ENCODE results near the gene TOP1. TPM values are rescaled to one million over a fixed set of nuclear protein-coding genes. Genes with fewer than 3 reads are reported as not detected.
"Not testable (repeated sequence)": the region's sequence is repeated elsewhere in the genome, so short reads cannot be mapped to it uniquely, and the experiment has no call there.

TOP1 gene
- polyA plus RNA-seq, 6 donors from 2014 or later: 6.1 to 17.2 (median 13.6) TPM

- peaks cover 0 to 6% (median 0%) of the 10 kb centered on the region in 3 donors for H3K4me1 Mint-ChIP-seq
- DNase-seq (no peak), ATAC-seq (ENCODE audit: low read depth in 2 of 2) (no peak)
- no peak overlapping the region for H3K4me3 Mint-ChIP-seq
- peaks cover 21 to 29% of the 10 kb centered on the region in 2 donors for H3K36me3 Mint-ChIP-seq
- no peaks in the 10 kb centered on the region for H3K9me3 Mint-ChIP-seq
- no peak overlapping the region for H3K27ac Mint-ChIP-seq
- no peaks in the 10 kb centered on the region for H3K27me3 Mint-ChIP-seq
These were observed 73.0 kb downstream of the TOP1 start for GRCh38 chr20:41101660-41102059.

GRCh38 chr20:41108531-41108930 is 79.9 kb downstream of the TOP1 start:
- H3K9me3 Mint-ChIP-seq: no peaks in the 10 kb centered on the region
- peak overlapping the region in 1 of 6 donors; percentile 30 for H3K27ac Mint-ChIP-seq
- no peaks in the 10 kb centered on the region for H3K27me3 Mint-ChIP-seq
- no peak for ATAC-seq (ENCODE audit: low read depth in 2 of 2)
- peaks cover 8 to 14% of the 10 kb centered on the region in 2 donors for H3K36me3 Mint-ChIP-seq
- H3K4me1 Mint-ChIP-seq: peaks cover 11 to 23% (median 12%) of the 10 kb centered on the region in 3 donors
- no peak for DNase-seq
- H3K4me3 Mint-ChIP-seq: no peak overlapping the region

GRCh38 chr20:41110012-41110411 is 81.4 kb downstream of the TOP1 start:
- peak overlapping the region in 2 of 6 donors; percentile 35 to 37 for H3K27ac Mint-ChIP-seq
- peaks cover 7 to 12% of the 10 kb centered on the region in 2 donors for H3K36me3 Mint-ChIP-seq
- no peaks in the 10 kb centered on the region for H3K27me3 Mint-ChIP-seq
- no peaks in the 10 kb centered on the region for H3K9me3 Mint-ChIP-seq
- peaks cover 11 to 18% (median 12%) of the 10 kb centered on the region in 3 donors for H3K4me1 Mint-ChIP-seq
- DNase-seq (no peak), ATAC-seq (ENCODE audit: low read depth in 2 of 2) (no peak)
- no peak overlapping the region for H3K4me3 Mint-ChIP-seq

GRCh38 chr20:41110930-41111577 is 82.4 kb downstream of the TOP1 start:
- Mint-ChIP-seq H3K27me3 (no peaks in the 10 kb centered on the region), H3K4me1 (peaks cover 11 to 18% (median 12%) of the 10 kb centered on the region in 3 donors)

GRCh38 chr20:41111578-41111951 is 82.9 kb downstream of the TOP1 start:
- Mint-ChIP-seq H3K4me1 (peaks cover 11 to 18% (median 12%) of the 10 kb centered on the region in 3 donors), H3K27me3 (no peaks in the 10 kb centered on the region), H3K27ac (peak overlapping the region in 5 of 6 donors; percentile 5 to 72 (median 52)), H3K4me3 (no peak overlapping the region), H3K9me3 (no peaks in the 10 kb centered on the region), H3K36me3 (peaks cover 7 to 21% of the 10 kb centered on the region in 2 donors)
- DNase-seq (peak; percentile 18), ATAC-seq (ENCODE audit: low read depth in 2 of 2) (peak; percentile 75 to 84)

More at GRCh38 chr20:41110930-41111577, 82.4 kb downstream of the TOP1 start:
- Mint-ChIP-seq H3K9me3 (no peaks in the 10 kb centered on the region), H3K27ac (peak overlapping the region in 2 of 6 donors; percentile 52 to 70), H3K4me3 (peak overlapping the region in 1 of 8 donors; percentile 54), H3K36me3 (peaks cover 7 to 18% of the 10 kb centered on the region in 2 donors)
- DNase-seq (no peak), ATAC-seq (ENCODE audit: low read depth in 2 of 2) (peak; percentile 18 to 23)

GRCh38 chr20:41116282-41116956 is 87.8 kb downstream of the TOP1 start:
- peak overlapping the region in 1 of 6 donors; percentile 48 for H3K27ac Mint-ChIP-seq
- no peak for DNase-seq
- no peak for ATAC-seq (ENCODE audit: low read depth in 2 of 2)

GRCh38 chr20:41118159-41118558 is 89.5 kb downstream of the TOP1 start:
- H3K4me1 Mint-ChIP-seq; H3K4me3 Mint-ChIP-seq; H3K9me3 Mint-ChIP-seq; H3K27me3 Mint-ChIP-seq; H3K27ac Mint-ChIP-seq; ATAC-seq (ENCODE audit: low read depth in 2 of 2); DNase-seq: not testable (repeated sequence)
- peaks cover 14 to 36% of the 10 kb centered on the region in 2 donors for H3K36me3 Mint-ChIP-seq

More at GRCh38 chr20:41116282-41116956, 87.8 kb downstream of the TOP1 start:
- Mint-ChIP-seq H3K27me3 (no peaks in the 10 kb centered on the region), H3K36me3 (peaks cover 8 to 31% of the 10 kb centered on the region in 2 donors), H3K4me3 (no peak overlapping the region), H3K4me1 (peaks cover 4 to 7% (median 6%) of the 10 kb centered on the region in 3 donors), H3K9me3 (no peaks in the 10 kb centered on the region)

- ATAC-seq (ENCODE audit: low read depth in 2 of 2): no peak
- H3K4me1 Mint-ChIP-seq: no peaks in the 10 kb centered on the region
- DNase-seq: no peak
- no peaks in the 10 kb centered on the region for H3K27me3 Mint-ChIP-seq
- H3K4me3 Mint-ChIP-seq: no peak overlapping the region
- H3K27ac Mint-ChIP-seq: peak overlapping the region in 1 of 6 donors; percentile 35
- H3K36me3 Mint-ChIP-seq: peaks cover 17 to 40% of the 10 kb centered on the region in 2 donors
- H3K9me3 Mint-ChIP-seq: no peaks in the 10 kb centered on the region
These were observed 90.0 kb downstream of the TOP1 start for GRCh38 chr20:41118632-41119031.

- no peak overlapping the region for H3K4me3 Mint-ChIP-seq
- DNase-seq: no peak
- no peak for ATAC-seq (ENCODE audit: low read depth in 2 of 2)
- H3K36me3 Mint-ChIP-seq: peaks cover 17 to 34% of the 10 kb centered on the region in 2 donors
- H3K4me1 Mint-ChIP-seq: no peaks in the 10 kb centered on the region
- no peak overlapping the region for H3K27ac Mint-ChIP-seq
- H3K27me3 Mint-ChIP-seq: no peaks in the 10 kb centered on the region
- no peaks in the 10 kb centered on the region for H3K9me3 Mint-ChIP-seq
These were observed 91.3 kb downstream of the TOP1 start for GRCh38 chr20:41119614-41120561.

- H3K9me3 Mint-ChIP-seq: no peaks in the 10 kb centered on the region
- no peaks in the 10 kb centered on the region for H3K4me1 Mint-ChIP-seq
- DNase-seq: no peak
- peaks cover 25 to 26% of the 10 kb centered on the region in 2 donors for H3K36me3 Mint-ChIP-seq
- peak overlapping the region in 3 of 6 donors; percentile 23 to 86 (median 78) for H3K27ac Mint-ChIP-seq
- H3K4me3 Mint-ChIP-seq: no peak overlapping the region
- no peak for ATAC-seq (ENCODE audit: low read depth in 2 of 2)
- no peaks in the 10 kb centered on the region for H3K27me3 Mint-ChIP-seq
These were observed 92.8 kb downstream of the TOP1 start for GRCh38 chr20:41121399-41121798.

- peaks cover 0 to 2% (median 0%) of the 10 kb centered on the region in 7 donors for H3K9me3 Mint-ChIP-seq
- DNase-seq: no peak
- ATAC-seq (ENCODE audit: low read depth in 2 of 2): no peak
- H3K4me3 Mint-ChIP-seq: no peak overlapping the region
- no peaks in the 10 kb centered on the region for H3K27me3 Mint-ChIP-seq
- H3K4me1 Mint-ChIP-seq: no peaks in the 10 kb centered on the region
- no peak overlapping the region for H3K27ac Mint-ChIP-seq
- H3K36me3 Mint-ChIP-seq: peaks cover 12 to 23% of the 10 kb centered on the region in 2 donors
These were observed 95.0 kb downstream of the TOP1 start for GRCh38 chr20:41123631-41124030.

GRCh38 chr20:41124451-41125094 is 96.0 kb downstream of the TOP1 start:
- H3K27me3 Mint-ChIP-seq: no peaks in the 10 kb centered on the region
- H3K4me1 Mint-ChIP-seq: no peaks in the 10 kb centered on the region
- H3K36me3 Mint-ChIP-seq: peaks cover 9 to 19% of the 10 kb centered on the region in 2 donors
- no peak for DNase-seq
- peaks cover 0 to 2% (median 0%) of the 10 kb centered on the region in 7 donors for H3K9me3 Mint-ChIP-seq
- H3K27ac Mint-ChIP-seq: peak overlapping the region in 3 of 6 donors; percentile 46 to 89 (median 47)
- no peak overlapping the region for H3K4me3 Mint-ChIP-seq
- no peak for ATAC-seq (ENCODE audit: low read depth in 2 of 2)

Data from naive B cell (primary cell).